UCSD-AML1 (cell line): ENCODE measurements around the gene CFAP46.
"Not testable (repeated sequence)": the region's sequence is repeated elsewhere in the genome, so short reads cannot be mapped to it uniquely, and the experiment has no call there.

ENCODE experiments used
- DNase-seq: peaks from one replicate; lab custom pipeline; 2025; ENCODE audit not compliant: unreplicated experiment; lab: John Stamatoyannopoulos, UW

The CFAP46 gene

GRCh38 chr10:132979491-132980425, 37.4 kb upstream of the CFAP46 start:
- DNase-seq = no peak

- no peak for DNase-seq
These were observed 36.2 kb upstream of the CFAP46 start for GRCh38 chr10:132978542-132978941.

GRCh38 chr10:132977807-132978206, 35.4 kb upstream of the CFAP46 start:
- DNase-seq = no peak

- DNase-seq = no peak
These were observed 34.7 kb upstream of the CFAP46 start for GRCh38 chr10:132977076-132977475.

- no peak for DNase-seq
These were observed 33.7 kb upstream of the CFAP46 start for GRCh38 chr10:132975831-132976682.

- no peak for DNase-seq
These were observed 32.8 kb upstream of the CFAP46 start for GRCh38 chr10:132974886-132975830.

- no peak for DNase-seq
These were observed 32.0 kb upstream of the CFAP46 start for GRCh38 chr10:132974249-132974796.

- no peak for DNase-seq
These were observed 31.5 kb upstream of the CFAP46 start for GRCh38 chr10:132973903-132974241.

- DNase-seq = no peak
These were observed 30.9 kb upstream of the CFAP46 start for GRCh38 chr10:132972986-132973902.

GRCh38 chr10:132972149-132972985, 30.0 kb upstream of the CFAP46 start:
- DNase-seq = no peak

GRCh38 chr10:132971448-132972148, 29.2 kb upstream of the CFAP46 start:
- DNase-seq = no peak

- no peak for DNase-seq
These were observed 28.5 kb upstream of the CFAP46 start for GRCh38 chr10:132970641-132971438.

- DNase-seq = no peak
These were observed 25.2 kb upstream of the CFAP46 start for GRCh38 chr10:132967540-132967939.

- DNase-seq = no peak
These were observed 23.2 kb upstream of the CFAP46 start for GRCh38 chr10:132965411-132966057.

- not testable (repeated sequence) for DNase-seq
These were observed 22.5 kb upstream of the CFAP46 start for GRCh38 chr10:132964707-132965410.

GRCh38 chr10:132964231-132964630, 21.9 kb upstream of the CFAP46 start:
- DNase-seq = no peak
